Mesenchymal stem cell (in vitro differentiated cells and primary cell): ENCODE results near the gene OSBPL1A.

Experiments
- DNase-seq: peaks from one replicate; pipeline ENCODE4 v3.0.0-alpha.2; 2013
- H2AFZ ChIP-seq: one replicate; pipeline ENCODE4 v1.6.1; 2013; ENCODE audit warnings: low read depth, mild to moderate bottlenecking, control low read depth, inconsistent platforms, low read length, moderate library complexity
- H2AK5ac ChIP-seq: 2 replicates; pipeline ENCODE4 v1.6.1; 2013; ENCODE audit warnings: low read length, moderate library complexity, mild to moderate bottlenecking, inconsistent platforms; ENCODE audit not compliant: severe bottlenecking
- H2BK120ac ChIP-seq: one replicate; pipeline ENCODE4 v1.6.1; 2013; ENCODE audit warnings: low read depth, mild to moderate bottlenecking, inconsistent platforms, low read length, moderate library complexity
- H2BK12ac ChIP-seq, 2 experiments: one replicate each; pipeline ENCODE4 v1.6.1; 2013; ENCODE audit warnings: inconsistent platforms in 2 of 2, low read length in 2 of 2, mild to moderate bottlenecking in 2 of 2, moderate library complexity in 2 of 2, control low read depth in 1 of 2
- H2BK15ac ChIP-seq: one replicate; pipeline ENCODE4 v1.6.1; 2013; ENCODE audit warnings: mild to moderate bottlenecking, low read depth, inconsistent platforms; ENCODE audit not compliant: poor library complexity, severe bottlenecking
- H2BK5ac ChIP-seq: 2 replicates; pipeline ENCODE4 v1.6.1; 2013; ENCODE audit warnings: low read depth, mild to moderate bottlenecking, low read length, control low read depth, inconsistent platforms; ENCODE audit not compliant: poor library complexity, severe bottlenecking
- H3K14ac ChIP-seq, 2 experiments: one replicate each; pipeline ENCODE4 v1.6.1; 2013; ENCODE audit warnings: inconsistent platforms in 2 of 2, low read length in 2 of 2, control low read depth in 1 of 2, mild to moderate bottlenecking in 1 of 2, moderate library complexity in 1 of 2
- H3K18ac ChIP-seq, 2 experiments: one replicate each; pipeline ENCODE4 v1.6.1; 2013; ENCODE audit warnings: inconsistent platforms in 2 of 2, low read length in 2 of 2, control low read depth in 1 of 2, low read depth in 1 of 2, mild to moderate bottlenecking in 1 of 2
- H3K23ac ChIP-seq, 2 experiments: one replicate each; pipeline ENCODE4 v1.6.1; 2013; ENCODE audit warnings: inconsistent platforms in 2 of 2, low read length in 2 of 2, mild to moderate bottlenecking in 2 of 2, moderate library complexity in 2 of 2, control low read depth in 1 of 2
- H3K27ac ChIP-seq: 2 replicates; pipeline ENCODE4 v1.5.1; 2013; ENCODE audit warnings: mild to moderate bottlenecking, moderate library complexity, low read length, control low read depth, inconsistent platforms; ENCODE audit not compliant: poor library complexity, severe bottlenecking
- H3K27me3 ChIP-seq, 2 experiments: 2 replicates each; pipeline versions ENCODE4 v1.6.1 to v1.7.0; 2013; ENCODE audit warnings: low read length in 2 of 2, mild to moderate bottlenecking in 2 of 2, moderate library complexity in 2 of 2, control low read depth in 1 of 2, inconsistent platforms in 1 of 2; ENCODE audit not compliant: control insufficient read depth in 1 of 2, insufficient read depth in 1 of 2
- H3K36me3 ChIP-seq, 2 experiments: 2 replicates each; pipeline versions ENCODE4 v1.6.1 to v1.7.0; 2013; ENCODE audit warnings: low read length in 2 of 2, control low read depth in 1 of 2, inconsistent platforms in 1 of 2, low read depth in 1 of 2, mild to moderate bottlenecking in 1 of 2; ENCODE audit not compliant: insufficient read depth in 2 of 2, control insufficient read depth in 1 of 2
- H3K4ac ChIP-seq, 2 experiments: one replicate each; pipeline ENCODE4 v1.6.1; 2013; ENCODE audit warnings: inconsistent platforms in 2 of 2, low read length in 2 of 2, mild to moderate bottlenecking in 2 of 2, moderate library complexity in 2 of 2, control low read depth in 1 of 2, low read depth in 1 of 2
- H3K4me1 ChIP-seq: 2 replicates; pipeline ENCODE4 v1.6.1; 2013; ENCODE audit warnings: low read depth, low read length, control low read depth; ENCODE audit not compliant: control insufficient read depth, insufficient read depth
- H3K4me2 ChIP-seq: 2 replicates; pipeline ENCODE4 v1.6.1; 2013; ENCODE audit warnings: low read length, mild to moderate bottlenecking, inconsistent platforms; ENCODE audit not compliant: poor library complexity, severe bottlenecking
- H3K4me3 ChIP-seq, 2 experiments: 2 replicates each; pipeline versions ENCODE4 v1.5.1 to v1.7.0; 2013; ENCODE audit warnings: low read length in 2 of 2, mild to moderate bottlenecking in 2 of 2, control low read depth in 1 of 2, low read depth in 1 of 2; ENCODE audit not compliant: insufficient read depth in 1 of 2
- H3K79me1 ChIP-seq: replicated peaks from 2 replicates; pipeline ENCODE4 v1.6.1; 2013; ENCODE audit warnings: mild to moderate bottlenecking, control low read depth, low read length, inconsistent platforms; ENCODE audit not compliant: poor library complexity, severe bottlenecking
- H3K9ac ChIP-seq: 2 replicates; pipeline ENCODE4 v1.7.0; 2013; ENCODE audit warnings: mild to moderate bottlenecking, low read length, moderate library complexity
- H3K9me3 ChIP-seq: 2 replicates; pipeline ENCODE4 v1.7.0; 2013; ENCODE audit warnings: mild to moderate bottlenecking, low read length; ENCODE audit not compliant: control insufficient read depth
- H4K8ac ChIP-seq: one replicate; pipeline ENCODE4 v1.6.1; 2013; ENCODE audit warnings: inconsistent platforms, mild to moderate bottlenecking, low read length, moderate library complexity
- H4K91ac ChIP-seq: one replicate; pipeline ENCODE4 v1.6.1; 2013; ENCODE audit warnings: mild to moderate bottlenecking, low read length, inconsistent platforms
- WGBS: methylation state at CpG from one replicate; pipeline ENCODE4 v1.1.7; 2013; ENCODE audit warnings: mixed read lengths; 5-methylcytosine and 5-hydroxymethylcytosine counted together

The OSBPL1A gene

DNA sequence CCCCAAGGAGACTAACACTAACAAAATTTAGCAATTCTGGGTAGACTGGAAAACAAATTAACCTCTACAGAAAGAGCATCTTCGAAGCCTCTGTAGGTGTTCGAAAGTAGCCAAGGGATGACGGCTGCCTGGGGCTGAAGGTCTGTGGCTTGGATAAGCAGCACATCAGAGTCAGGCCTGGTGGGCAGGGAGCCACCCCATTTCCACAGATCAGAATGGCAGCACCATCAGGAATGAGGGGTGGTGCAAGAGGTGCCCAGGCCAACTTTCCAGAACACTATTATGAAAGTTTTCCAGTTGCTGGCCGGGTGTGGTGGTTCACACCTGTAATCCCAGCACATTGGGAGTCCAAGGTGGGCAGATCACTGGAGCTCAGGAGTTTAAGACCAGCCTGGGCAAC, 200.9 kb downstream of the OSBPL1A start:
- no peaks in the 10 kb centered on the region for H3K27me3 ChIP-seq
- no peak overlapping the region for H3K4me3 ChIP-seq
- H3K18ac ChIP-seq = no peak overlapping the region

DNA sequence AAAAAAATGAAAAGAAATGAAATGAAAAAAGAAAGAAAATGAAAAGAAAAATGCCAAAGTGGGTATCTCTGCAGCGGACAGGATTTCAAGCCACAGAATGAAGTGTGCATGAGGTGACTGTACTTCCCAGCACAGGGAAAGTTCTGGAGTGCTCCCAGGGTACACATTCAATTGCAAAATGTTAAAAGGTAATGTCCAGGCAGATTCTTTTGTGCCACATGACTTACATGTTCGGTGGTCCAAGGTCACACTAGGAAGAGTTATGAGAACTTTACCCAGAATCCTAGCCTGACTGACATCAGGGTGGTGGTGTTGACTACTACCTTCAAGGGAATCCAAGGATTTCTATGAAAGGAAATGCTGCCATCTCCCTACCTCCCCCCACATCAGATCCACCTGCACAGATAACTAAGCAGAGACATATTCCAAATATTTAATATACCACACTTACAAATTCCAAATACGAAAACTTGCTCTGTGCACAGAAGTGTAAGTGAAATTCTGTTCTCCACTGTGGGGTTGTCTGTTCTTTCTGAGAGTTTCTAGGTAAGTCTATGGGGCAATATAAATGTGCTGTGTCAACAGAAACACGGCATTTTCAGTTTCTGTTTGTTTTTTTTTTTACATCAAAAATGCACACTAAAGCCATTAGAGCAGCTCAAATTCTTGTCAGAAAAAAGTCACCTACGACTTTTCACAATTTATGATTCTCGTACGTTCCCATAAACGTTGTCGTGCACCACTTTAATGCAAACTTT, 202.1 kb downstream of the OSBPL1A start:
- no peak overlapping the region for H2AK5ac ChIP-seq
- no peak overlapping the region for H2BK120ac ChIP-seq
- H3K4me2 ChIP-seq = no peak overlapping the region
- no peak overlapping the region for H3K9ac ChIP-seq
- H2BK12ac ChIP-seq = no peak overlapping the region
- peaks cover 5% of the 10 kb centered on the region for H3K79me1 ChIP-seq
- no peak overlapping the region for H2BK5ac ChIP-seq
- no peak overlapping the region for H2BK15ac ChIP-seq
- no peaks in the 10 kb centered on the region for H3K9me3 ChIP-seq
- H3K4me3 ChIP-seq = no peak overlapping the region
- no peak overlapping the region for H3K14ac ChIP-seq
- H3K36me3 ChIP-seq = peaks cover 0 to 18% of the 10 kb centered on the region in 2 experiments
- H3K23ac ChIP-seq = no peak overlapping the region
- H3K18ac ChIP-seq = no peak overlapping the region
- no peak overlapping the region for H4K91ac ChIP-seq
- no peak overlapping the region for H4K8ac ChIP-seq
- no peak overlapping the region for H3K27ac ChIP-seq
- 92% methylated on average over 8 of the region's 9 CpGs for WGBS
- peaks cover 6% of the 10 kb centered on the region for H3K4me1 ChIP-seq
- no peak overlapping the region for H2AFZ ChIP-seq
- no peaks in the 10 kb centered on the region for H3K27me3 ChIP-seq
- DNase-seq = no peak
- H3K4ac ChIP-seq = no peak overlapping the region

More for the DNA sequence above, 200.9 kb downstream of the OSBPL1A start:
- Histone ChIP-seq H3K27ac (no peak overlapping the region), H2BK5ac (no peak overlapping the region), H2BK15ac (no peak overlapping the region), H3K23ac (no peak overlapping the region), H2AK5ac (no peak overlapping the region), H4K91ac (no peak overlapping the region), H2BK12ac (no peak overlapping the region), H4K8ac (no peak overlapping the region), H2BK120ac (no peak overlapping the region), H3K79me1 (peaks cover 5% of the 10 kb centered on the region), H3K4me1 (peaks cover 6% of the 10 kb centered on the region), H3K4me2 (no peak overlapping the region), H3K9me3 (no peaks in the 10 kb centered on the region), H2AFZ (no peak overlapping the region), H3K9ac (no peak overlapping the region), H3K36me3 (peaks cover 0 to 18% of the 10 kb centered on the region in 2 experiments), H3K14ac (no peak overlapping the region), H3K4ac (no peak overlapping the region)
- DNase-seq = no peak
- 99% methylated on average over 4 of the region's 4 CpGs for WGBS

DNA sequence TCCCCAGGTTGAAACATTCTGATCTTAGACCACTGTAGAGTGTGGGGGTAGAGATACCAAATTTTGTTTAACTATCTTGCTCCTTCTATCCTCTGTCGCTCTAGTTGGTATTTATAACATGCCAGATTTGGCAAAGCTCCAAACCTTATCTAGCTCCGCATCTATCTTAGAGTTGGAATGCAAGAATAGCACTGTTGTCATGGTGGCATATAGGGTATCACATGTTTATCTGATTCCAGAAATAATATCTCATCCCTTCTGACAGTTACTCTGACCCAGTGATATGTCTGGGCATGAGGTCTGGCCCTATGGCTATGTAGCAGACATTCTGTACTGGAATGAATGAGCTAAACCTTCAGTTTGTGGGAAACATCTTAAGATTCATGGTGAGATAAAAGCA, 207.0 kb downstream of the OSBPL1A start:
- no peaks in the 10 kb centered on the region for H3K9me3 ChIP-seq
- no peak overlapping the region for H2BK120ac ChIP-seq
- H3K18ac ChIP-seq = no peak overlapping the region
- no peak overlapping the region for H4K91ac ChIP-seq
- peaks cover 4% of the 10 kb centered on the region for H3K79me1 ChIP-seq
- H4K8ac ChIP-seq = no peak overlapping the region
- H3K27me3 ChIP-seq = no peaks in the 10 kb centered on the region
- no peak overlapping the region for H3K23ac ChIP-seq
- H3K4ac ChIP-seq = no peak overlapping the region
- peaks cover 5 to 21% of the 10 kb centered on the region in 2 experiments for H3K36me3 ChIP-seq
- no peak overlapping the region for H3K9ac ChIP-seq
- no peak for DNase-seq
- H2AFZ ChIP-seq = no peak overlapping the region
- H3K27ac ChIP-seq = no peak overlapping the region
- H2AK5ac ChIP-seq = no peak overlapping the region
- H3K4me2 ChIP-seq = no peak overlapping the region
- WGBS = no CpG with 5 or more reads among the region's 2 CpGs
- H3K4me1 ChIP-seq = peaks cover 5% of the 10 kb centered on the region
- no peak overlapping the region for H2BK12ac ChIP-seq
- no peak overlapping the region for H3K14ac ChIP-seq
- no peak overlapping the region for H2BK15ac ChIP-seq
- no peak overlapping the region for H2BK5ac ChIP-seq
- no peak overlapping the region for H3K4me3 ChIP-seq

DNA sequence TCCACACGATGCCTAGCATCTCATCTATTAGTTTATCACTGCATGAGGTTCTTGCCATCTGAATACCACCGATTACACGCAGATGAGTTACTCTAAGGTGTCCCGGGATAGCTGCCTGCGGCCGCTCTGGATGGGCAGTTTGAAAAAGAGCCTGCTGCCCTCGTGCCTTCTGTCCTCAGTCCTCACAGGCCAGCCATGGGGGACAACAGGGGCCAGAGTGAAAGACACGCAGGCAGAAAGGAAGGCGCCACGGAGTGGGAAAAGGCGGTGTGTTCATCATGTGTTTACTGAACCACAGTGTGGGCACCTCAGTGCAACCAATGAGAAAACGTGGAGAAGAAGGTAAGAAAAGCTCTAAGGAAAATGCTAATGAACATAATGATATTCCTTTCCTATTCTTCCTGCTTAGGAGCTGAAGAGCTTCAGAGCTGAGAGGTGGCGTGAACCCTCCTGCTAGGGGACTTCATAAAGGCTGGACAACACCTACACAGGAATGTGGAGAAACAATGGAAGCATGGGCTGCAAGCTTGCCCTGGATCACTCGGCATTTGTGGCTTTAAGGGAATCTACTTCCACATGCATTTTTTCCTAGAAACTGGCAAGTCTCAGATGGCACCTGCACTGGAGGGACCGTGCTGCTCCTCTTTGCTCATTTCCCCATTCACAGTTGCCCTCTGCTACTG, 207.8 kb downstream of the OSBPL1A start:
- no peak overlapping the region for H3K23ac ChIP-seq
- H3K18ac ChIP-seq = no peak overlapping the region
- H2AFZ ChIP-seq = no peak overlapping the region
- no peak for DNase-seq
- H3K4ac ChIP-seq = no peak overlapping the region
- H3K27ac ChIP-seq = no peak overlapping the region
- H3K4me3 ChIP-seq = no peak overlapping the region
- H3K9ac ChIP-seq = no peak overlapping the region
- H3K27me3 ChIP-seq = no peaks in the 10 kb centered on the region
- peaks cover 4% of the 10 kb centered on the region for H3K79me1 ChIP-seq
- WGBS = 98% methylated on average over 14 of the region's 15 CpGs
- no peak overlapping the region for H2BK5ac ChIP-seq
- no peak overlapping the region for H3K4me2 ChIP-seq
- H3K4me1 ChIP-seq = peaks cover 5% of the 10 kb centered on the region
- H2BK12ac ChIP-seq = no peak overlapping the region
- H4K8ac ChIP-seq = no peak overlapping the region
- no peak overlapping the region for H4K91ac ChIP-seq
- H2AK5ac ChIP-seq = no peak overlapping the region
- H2BK15ac ChIP-seq = no peak overlapping the region
- H3K14ac ChIP-seq = no peak overlapping the region
- no peaks in the 10 kb centered on the region for H3K9me3 ChIP-seq
- H3K36me3 ChIP-seq = peaks cover 5 to 13% of the 10 kb centered on the region in 2 experiments
- H2BK120ac ChIP-seq = no peak overlapping the region
